Fibroblast of peridontal ligament (primary cell): ENCODE data around the gene F7.
"Not testable (repeated sequence)": the region's sequence is repeated elsewhere in the genome, so short reads cannot be mapped to it uniquely, and the experiment has no call there.

Experiments used
- DNase-seq: peaks from one replicate; pipeline ENCODE4 v3.0.0-alpha.2; 2010; ENCODE audit errors: extremely low read depth

F7 gene

GRCh38 chr13:113072376-113072775, 33.2 kb upstream of the F7 start:
- DNase-seq, result no peak

GRCh38 chr13:113073942-113074341, 31.6 kb upstream of the F7 start:
- no peak for DNase-seq

- DNase-seq, result no peak
Measured at GRCh38 chr13:113074401-113074800, 31.2 kb upstream of the F7 start.

- DNase-seq, result no peak
Measured at GRCh38 chr13:113074876-113075275, 30.7 kb upstream of the F7 start.

GRCh38 chr13:113075711-113076110, 29.9 kb upstream of the F7 start:
- no peak for DNase-seq

GRCh38 chr13:113076681-113077401, 28.8 kb upstream of the F7 start:
- DNase-seq, result no peak

GRCh38 chr13:113077566-113077952, 28.0 kb upstream of the F7 start:
- DNase-seq, result no peak

- no peak for DNase-seq
Measured at GRCh38 chr13:113077953-113078901, 27.4 kb upstream of the F7 start.

GRCh38 chr13:113078902-113079780, 26.4 kb upstream of the F7 start:
- no peak for DNase-seq

GRCh38 chr13:113079781-113080080, 25.9 kb upstream of the F7 start:
- not testable (repeated sequence) for DNase-seq

GRCh38 chr13:113080361-113080831, 25.2 kb upstream of the F7 start:
- no peak for DNase-seq

GRCh38 chr13:113080901-113081521, 24.6 kb upstream of the F7 start:
- DNase-seq, result no peak

- no peak for DNase-seq
Measured at GRCh38 chr13:113082198-113083021, 23.2 kb upstream of the F7 start.

- DNase-seq, result no peak
Measured at GRCh38 chr13:113083022-113083373, 22.6 kb upstream of the F7 start.

GRCh38 chr13:113083402-113084061, 22.1 kb upstream of the F7 start:
- DNase-seq, result no peak

GRCh38 chr13:113084094-113084942, 21.3 kb upstream of the F7 start:
- no peak for DNase-seq

- DNase-seq, result no peak
Measured at GRCh38 chr13:113084943-113085540, 20.5 kb upstream of the F7 start.

GRCh38 chr13:113086031-113086750, 19.4 kb upstream of the F7 start:
- DNase-seq, result no peak
